ENCODE results near the gene RAI14.

The RAI14 gene

DNA sequence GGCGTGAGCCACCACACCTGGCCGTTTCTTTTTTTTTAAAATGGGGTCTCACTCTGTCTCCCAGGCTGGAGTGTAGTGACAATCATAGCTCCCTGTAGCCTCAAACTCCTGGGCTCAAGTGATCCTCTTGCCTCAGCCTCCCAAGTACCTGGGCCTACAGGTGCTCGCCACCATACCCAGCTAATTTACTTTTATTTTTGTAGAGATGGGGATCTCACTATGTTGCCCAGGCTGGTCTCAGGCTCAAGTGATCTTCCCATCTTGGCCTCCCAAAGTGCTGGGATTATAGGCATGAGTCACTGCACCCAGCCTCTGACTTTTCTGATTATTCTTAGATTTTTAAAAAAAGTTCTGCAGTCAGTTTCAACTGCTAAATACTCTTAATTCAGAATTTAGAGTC, 21.3 kb downstream of the RAI14 start:
- no peak for DNase-seq (ENCODE audit: low spot score)

DNA sequence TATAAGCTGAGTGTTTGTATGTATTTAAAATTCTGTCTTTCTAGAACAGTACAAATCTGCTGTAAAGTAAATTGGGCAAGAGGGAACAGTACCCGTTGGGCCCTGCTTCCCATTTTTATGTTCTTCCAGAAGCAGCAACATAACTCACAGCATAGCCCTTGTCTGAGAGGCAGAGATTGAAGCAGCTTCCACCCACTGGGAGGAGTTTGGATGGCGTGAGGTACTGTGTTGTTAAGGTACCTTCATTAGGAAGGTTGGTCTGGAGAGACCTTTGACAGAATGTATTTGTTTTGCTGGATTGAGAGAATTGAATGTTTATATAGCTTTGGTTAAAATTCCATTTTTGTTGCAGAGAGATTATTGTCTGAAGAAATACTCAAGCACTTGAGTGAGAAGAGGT, 24.8 kb downstream of the RAI14 start:
- no peak for DNase-seq (ENCODE audit: low spot score)

DNA sequence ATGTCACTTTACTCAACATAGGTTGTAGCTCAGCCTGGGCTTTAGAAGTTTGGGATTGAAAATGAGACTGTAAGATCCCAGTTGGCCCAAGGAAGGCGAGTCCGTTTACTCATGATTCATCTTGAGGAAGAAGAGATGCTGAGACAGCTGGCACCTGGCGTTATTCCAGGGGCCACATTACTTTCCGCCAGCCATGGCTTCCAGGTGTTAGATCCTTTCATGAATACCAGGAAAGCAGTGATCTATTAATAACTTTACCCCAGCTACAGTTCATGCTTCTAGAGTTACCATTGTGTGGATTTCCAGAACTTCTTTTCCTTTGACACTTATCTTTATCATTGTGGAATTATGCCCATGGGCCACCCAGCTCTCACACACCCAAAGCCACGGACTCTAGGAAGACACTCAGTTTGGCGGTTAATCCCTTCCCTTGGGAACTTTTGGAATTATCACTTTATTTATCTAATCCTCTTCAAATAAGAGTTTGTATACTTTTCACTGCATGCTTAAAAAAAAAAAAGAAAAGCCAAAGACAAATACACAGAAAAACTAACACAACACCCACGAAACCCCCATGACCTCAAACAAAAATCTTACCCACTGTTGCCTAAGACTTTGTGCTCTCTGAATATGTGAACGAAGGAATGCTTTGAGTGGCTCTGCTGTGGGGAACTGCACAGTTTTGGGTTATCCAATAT, 26.9 kb downstream of the RAI14 start:
- no peak for DNase-seq (ENCODE audit: low spot score)

DNA sequence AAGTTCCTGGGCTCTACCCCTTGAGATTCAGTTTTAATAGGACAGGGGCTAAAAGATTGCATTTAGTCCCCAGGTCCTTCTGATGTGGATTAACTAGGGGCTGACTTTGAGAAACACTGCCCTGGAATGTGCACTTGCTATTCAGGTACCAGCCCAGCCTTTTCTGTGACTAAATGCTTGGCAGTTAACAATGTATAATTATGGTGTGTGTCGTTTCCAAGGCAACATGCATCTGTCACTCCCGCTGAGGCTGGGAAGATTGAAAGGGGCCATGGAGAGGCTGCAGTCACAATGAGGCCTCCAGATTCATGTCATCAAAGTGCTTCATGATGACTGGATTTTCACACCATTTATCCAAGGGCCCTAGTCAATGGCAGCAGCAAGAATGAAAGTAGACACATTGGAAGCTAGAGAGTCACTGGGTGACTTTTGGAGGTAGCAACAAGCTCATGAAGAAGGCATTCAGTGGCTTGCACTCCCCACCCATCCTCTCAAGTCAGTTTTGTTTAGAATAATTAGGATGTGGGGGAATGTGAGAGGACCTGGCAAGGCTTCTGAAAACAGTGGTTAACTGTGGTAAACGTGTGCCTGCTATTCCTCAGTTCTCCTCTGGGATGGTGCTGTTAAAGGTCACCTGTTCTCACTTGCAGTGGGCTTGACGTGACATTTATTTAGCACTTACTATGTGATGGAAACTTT, 28.3 kb downstream of the RAI14 start:
- DNase-seq (ENCODE audit: low spot score), result peak; percentile 45

DNA sequence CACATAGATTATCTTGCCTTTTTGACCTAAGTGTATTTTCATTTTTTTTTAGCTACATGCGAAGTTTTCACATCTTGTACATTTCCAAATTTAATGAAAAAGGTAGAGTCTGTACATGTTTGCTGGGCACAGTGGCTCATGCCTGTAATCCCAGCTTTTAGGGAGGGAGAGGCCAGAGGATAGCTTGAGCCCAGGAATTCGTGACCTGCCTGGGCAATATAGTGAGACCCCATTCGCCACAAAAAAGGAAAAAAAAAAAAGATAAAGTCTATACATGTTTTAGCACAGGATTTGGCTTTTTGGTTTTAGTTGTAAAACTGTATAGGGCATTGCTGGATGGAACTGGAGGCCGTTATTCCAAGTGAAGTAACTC, 28.8 kb downstream of the RAI14 start:
- DNase-seq (ENCODE audit: low spot score), result no peak

DNA sequence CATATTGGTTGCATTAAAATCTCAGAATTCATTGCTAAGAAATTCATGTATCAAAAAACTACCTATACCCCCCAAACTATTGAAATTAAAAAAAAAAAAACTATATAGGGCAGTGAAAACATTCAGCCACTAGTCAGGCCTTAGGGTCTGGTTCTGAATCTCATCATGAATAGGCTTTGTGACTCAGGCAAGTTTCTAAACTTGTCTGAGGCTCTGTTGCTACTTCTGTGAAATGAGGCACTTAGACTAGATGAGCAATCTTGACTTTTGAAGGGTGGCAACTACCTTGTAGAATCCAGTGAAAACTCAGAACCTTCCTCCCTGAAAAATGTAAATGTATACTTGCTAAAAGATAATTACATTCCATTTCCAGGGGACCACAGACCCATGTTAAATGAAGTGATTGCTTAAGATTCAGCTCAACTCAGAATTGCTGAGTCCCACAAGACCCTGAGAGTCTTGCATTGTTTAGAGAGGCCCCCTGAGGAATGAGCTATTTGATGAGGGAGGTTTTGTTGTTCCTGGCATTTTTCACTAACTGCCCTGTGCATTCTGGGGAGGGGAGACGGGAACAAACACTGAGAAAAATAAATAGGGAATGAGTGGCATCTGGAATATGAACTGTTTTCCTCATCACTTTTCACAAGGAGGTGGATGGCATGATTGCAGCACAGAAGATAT, 29.5 kb downstream of the RAI14 start:
- DNase-seq (ENCODE audit: low spot score), result peak; percentile 45

DNA sequence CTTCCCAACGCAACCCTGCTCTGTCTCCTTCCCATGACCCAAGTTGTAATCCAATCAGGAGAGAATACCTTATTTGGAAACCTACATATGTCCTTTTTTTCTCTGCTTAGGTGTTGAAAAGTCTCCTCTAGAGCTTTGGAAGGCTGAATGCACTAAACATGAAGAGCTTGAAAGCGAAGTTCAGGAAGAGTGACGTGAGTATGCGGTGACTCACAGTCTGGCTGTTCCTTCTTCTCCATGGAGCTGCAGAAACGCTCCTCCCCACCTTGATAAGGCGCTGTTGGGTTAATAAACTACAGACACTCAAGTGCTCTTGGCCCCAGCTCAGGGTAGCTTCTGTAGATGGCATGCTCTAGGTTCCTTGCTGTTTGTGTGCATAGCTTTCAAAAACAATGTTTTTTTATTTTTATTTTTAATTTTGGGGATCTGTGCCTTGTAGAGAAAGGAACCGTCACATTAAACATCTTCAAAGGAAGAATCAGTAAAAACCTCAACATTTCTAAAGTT, 30.7 kb downstream of the RAI14 start:
- no peak for DNase-seq (ENCODE audit: low spot score)

DNA sequence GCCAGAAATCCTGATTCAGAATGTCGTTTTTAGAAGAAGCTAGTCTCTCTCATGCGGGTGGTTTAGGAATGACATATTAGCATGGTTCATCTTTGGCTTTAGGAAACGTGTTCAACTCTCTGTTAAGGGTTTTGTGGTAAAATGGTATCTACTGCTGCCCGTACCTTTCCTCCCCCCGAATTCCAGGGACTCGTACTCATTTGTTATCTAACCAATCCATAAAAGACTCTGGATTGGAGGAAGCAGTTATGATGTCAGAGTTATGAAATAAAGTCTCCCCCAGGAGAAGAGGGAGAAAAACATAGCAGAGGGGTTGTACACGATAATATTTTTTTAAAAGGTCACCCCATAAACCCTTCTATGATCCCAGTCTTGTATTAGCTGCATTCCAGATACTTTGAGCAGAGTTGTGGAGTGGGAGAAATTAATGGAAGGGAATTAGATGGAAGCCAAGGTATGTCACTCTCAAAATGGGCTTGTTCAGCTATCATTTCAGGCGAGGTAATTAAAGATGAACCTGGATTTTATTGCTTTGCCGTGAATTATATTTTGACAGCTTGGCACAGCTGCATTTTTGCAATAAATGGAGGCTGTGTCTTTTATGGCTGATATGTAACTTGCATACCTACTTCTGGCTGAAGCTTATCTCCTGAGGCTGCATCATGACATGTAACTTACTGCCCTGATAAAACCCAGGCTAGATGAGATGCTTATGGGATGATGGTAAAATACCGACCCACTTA, 31.3 kb downstream of the RAI14 start:
- DNase-seq (ENCODE audit: low spot score), result no peak

DNA sequence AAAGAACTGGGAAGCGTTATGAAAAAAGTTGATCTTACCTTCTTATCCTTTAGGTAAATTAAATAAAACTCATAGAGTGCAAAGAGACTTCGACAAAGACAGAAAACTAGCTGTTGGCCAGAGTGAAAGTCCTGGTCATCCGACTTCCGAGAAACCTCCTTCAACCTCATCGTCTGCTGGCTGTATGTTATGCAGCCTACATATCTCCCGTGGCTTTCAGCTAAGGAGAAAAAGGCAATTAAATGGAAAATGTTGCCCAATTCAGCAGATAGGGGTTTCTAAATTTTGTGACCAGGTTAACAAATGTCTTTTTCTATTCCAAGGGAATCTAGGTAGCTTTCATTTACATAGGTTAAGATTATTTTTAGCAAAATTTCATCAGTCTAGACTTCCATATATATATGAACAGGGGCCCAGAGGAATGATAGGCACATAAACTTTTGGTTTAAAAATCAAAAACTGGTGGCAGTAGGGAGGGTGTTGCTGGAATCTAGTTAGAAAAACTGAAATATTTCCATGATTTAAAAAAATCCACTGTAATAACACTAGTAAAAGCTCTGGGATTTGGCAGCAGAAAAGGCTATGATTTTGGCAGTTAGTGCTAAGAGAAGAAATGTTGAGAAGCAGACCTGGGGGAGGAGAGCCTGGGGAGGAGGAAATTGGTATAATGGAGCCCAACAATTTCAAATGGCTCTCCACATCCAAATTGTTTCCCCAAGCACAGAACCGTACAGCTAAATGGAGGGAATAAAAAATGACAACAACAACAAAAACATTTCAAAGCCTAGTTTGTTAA, 32.1 kb downstream of the RAI14 start:
- no peak for DNase-seq (ENCODE audit: low spot score)

DNA sequence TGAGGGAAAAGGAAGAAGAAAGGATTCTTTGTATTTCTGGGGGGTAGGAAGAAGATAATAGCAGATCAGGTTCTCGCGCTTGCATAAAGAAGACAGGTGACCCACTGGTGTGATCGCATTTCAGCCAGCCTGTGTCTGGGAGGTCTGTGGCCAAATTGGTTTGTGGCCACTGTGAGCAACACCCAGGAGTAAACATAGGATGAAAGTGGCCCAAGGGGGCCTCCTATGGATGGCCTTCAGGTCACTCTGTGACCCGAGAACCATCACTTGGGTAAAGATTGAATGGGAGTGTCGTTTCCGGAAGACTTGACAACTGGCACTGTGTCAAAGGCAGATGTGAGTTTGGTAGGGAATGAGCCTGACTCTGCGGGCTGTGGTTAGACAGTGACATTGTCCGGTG, 34.2 kb downstream of the RAI14 start:
- no peak for DNase-seq (ENCODE audit: low spot score)

DNA sequence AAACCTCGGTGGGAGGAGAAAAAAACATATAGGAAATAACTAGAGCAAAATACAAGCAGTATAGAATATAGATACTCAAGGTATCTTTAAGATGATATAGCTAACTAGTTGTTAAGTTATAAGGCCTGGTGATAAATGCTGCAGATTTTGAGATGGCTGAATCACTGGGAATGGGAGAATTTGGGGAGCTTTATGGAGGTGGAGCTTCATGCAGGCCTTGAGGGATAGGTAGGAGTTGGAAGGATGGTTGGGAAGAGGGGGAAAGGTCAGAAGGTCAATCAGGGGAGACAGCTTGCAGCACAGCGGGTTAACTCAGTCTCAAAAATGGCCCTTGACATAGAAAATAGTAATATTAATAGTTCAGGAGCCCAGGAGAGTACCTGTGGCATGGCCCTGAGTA, 34.8 kb downstream of the RAI14 start:
- DNase-seq (ENCODE audit: low spot score), result no peak

DNA sequence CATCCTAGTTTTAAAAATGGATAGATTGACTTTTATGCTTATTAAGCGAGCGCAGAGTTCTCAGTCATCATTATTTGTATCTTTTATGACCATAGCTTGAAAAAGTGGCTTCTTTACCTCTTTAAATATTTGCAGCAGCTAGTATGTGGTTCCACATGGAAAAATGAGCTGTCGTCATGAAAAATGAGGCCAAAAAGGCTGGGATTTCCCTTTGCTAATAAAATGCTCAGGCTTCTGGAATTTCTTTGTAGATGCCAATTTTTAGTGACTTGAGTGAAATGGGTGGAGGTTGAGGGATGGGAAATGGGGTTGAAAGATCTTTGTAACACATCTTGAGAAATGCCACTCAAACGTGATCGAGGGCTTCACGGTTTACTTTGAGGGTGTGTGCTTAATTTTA, 35.2 kb downstream of the RAI14 start:
- DNase-seq (ENCODE audit: low spot score), result no peak

DNA sequence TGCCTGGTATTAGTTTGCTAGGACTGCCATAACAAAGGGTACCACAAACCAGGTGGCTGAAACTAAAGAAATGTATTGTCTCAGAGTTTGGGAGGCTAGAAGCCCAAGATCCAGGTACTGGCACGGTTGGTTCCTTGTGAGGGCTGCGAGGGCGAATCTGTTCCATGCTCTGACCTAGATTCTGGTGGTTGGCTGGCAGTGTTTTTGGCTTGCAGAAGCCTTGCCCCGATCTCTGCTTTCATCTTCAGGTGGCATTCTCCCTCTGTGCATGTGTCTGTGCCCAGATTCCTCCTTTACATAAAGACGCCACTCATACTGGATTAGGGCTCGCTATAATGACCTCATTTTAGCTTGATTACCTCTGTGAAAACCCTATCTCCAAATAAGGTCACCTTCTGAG, 36.7 kb downstream of the RAI14 start:
- DNase-seq (ENCODE audit: low spot score), result no peak

DNA sequence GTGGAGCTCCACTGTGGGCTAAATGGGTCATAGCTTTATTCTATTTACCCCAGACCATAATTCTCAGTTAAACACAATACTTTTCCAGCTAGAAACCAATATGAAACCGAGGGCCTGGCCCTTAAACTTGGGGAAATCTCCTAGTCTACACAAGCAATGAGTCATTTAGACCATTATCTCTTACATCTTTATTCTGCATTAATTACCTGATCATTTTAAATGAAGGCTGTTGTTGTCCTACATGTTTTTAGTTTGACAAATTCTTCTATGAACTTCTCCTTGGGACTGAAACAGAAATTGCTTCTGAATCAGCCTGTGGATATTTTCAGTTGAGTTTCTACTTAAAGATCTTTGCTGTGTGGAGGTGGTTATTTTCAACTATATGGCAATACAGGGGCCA, 37.9 kb downstream of the RAI14 start:
- DNase-seq (ENCODE audit: low spot score), result no peak

DNA sequence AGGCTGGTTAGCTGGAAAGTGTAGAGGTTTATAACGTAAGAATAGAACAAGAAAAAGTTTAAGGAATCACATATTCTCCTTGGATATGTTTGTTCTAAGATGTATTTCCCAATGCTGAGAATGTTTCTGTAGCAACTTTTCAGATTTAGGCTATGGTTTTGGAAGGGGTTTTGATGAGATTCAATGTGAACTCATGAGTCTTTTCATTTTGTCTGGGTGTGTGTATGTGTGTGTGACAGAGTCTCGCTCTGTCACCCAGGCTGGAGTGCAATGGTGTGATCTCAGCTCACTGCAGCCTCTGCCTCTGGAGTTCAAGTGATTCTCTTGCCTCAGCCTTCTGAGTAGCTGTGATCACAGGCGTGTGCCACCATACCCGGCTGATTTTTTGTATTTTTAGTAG, 38.6 kb downstream of the RAI14 start:
- no peak for DNase-seq (ENCODE audit: low spot score)

DNA sequence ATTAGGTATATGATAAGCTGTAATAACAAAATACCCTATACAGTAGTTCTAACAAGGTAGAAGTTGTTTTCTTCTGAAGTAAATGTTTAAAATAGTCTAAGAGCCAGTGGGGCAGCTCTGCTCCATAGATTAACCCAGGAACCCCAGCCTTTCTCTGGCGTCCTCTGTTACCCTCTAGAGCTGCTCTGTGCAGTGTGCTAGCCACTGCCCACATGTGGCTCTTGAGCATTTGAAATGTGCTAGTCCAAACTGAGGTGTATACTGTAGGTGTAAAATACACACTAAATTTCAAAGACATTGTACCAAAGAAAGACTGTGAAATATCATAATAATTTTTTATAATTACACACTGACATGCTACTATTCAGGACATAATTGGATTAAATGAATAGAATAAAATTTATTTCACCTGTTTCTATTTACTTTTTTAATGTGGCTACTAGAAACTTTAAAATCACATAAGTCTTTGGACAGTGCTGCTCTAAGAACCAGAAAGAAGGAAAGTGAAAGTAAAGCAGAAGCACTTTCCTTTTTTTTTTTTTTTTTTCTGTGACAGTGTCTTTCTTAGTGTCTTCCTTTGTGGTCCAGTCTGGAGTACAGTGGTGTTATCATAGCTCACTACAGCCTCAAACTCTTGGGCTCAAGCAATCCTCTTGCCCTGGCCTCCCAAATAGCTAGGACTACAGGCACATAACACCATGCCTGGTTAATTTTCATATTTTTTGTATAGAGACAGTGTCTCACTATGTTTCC, 39.3 kb downstream of the RAI14 start:
- no peak for DNase-seq (ENCODE audit: low spot score)

DNA sequence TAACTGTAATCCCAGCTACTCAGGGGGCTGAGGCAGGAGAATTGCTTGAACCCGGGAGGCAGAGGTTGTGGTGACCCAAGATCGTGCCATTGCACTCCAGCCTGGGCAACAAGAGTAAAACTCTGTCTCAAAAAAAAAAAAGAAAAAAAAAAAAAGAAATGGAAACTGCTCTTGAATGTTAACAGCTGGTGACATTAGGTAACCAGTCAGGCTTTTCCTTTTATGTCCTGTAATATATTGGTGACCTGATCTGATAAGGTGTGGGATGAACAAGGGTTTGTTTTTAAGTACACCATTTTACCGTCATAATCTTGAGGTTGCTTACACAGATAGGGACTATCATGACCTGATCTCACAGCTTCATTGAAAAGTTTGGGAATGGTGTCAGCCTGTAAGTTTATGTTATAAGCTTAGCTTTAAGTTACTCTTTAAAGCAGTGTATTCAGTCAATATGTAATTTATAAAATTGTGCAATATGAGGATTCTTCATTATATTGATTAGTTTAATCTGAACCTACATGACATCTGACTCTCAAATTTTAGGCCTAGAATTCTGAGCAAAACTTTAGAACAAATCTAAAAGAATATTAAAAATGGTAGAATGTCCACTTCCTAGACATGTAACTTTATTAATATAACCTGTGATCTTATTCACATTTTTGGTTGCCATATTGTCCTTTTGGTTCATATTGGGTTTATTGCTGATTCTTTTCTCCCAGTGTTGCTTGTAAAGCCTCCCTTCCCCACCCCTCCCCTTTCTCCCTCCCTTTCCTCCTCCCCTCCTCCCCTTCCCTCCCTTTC, 41.4 kb downstream of the RAI14 start:
- DNase-seq (ENCODE audit: low spot score), result no peak

DNA sequence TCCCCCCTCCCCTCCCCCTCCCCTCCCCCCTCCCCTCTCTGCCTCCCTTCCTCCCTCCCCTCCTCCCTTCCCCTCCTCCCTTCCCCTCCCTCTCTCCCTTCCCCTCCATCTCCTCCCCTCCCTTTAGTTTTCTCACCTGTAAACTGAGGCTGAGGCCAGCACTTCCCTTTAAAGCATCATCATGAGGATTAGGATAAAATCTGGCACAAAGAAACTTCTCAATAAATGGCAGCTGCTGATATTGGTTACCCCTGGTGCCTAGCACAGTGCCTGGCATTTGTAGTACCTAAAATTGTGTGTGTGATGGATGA, 41.9 kb downstream of the RAI14 start:
- no peak for DNase-seq (ENCODE audit: low spot score)

DNA sequence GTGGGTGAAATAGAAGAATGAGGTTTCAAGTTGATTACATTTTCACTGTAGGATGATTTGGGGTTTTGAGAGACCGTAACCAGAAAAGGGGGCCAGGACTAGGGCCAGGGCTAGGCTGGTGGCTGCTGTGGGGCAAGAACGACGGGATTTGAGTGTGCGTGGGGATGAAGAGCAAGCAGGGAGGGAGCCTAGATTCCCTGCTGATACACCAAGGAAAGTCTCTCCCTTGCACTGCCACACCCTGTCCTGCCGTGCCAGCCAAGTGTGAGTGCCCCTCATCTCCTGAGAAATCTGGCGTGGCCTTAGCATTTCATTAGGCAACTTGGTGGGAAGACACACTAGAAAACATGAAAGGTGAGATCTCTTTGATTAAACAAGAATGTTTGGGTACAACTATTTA, 42.6 kb downstream of the RAI14 start:
- DNase-seq (ENCODE audit: low spot score), result no peak

All from iPS-NIHi11 (cell line).